ENCODE results near the gene SLC25A29. TPM values are rescaled to one million over a fixed set of nuclear protein-coding genes. Genes with fewer than 3 reads are reported as not detected.

SLC25A29 gene
- total RNA-seq, 1 donor from 2014 or later, result 36.1 TPM

Other genes starting within 250 kb of the SLC25A29 start
- 10.5 and 14.0 TPM in 2 replicates for gene EVL, start 241.0 kb downstream of the SLC25A29 start, total RNA-seq
- 0.04 and 1.1 TPM in 2 replicates for gene DEGS2, start 146.8 kb downstream of the SLC25A29 start, total RNA-seq
- 56.3 and 65.0 TPM in 2 replicates for gene YY1, start 67.3 kb downstream of the SLC25A29 start, total RNA-seq
- gene SLC25A47, start 16.9 kb upstream of the SLC25A29 start, total RNA-seq, result 0.04 TPM in 1 of 2 replicates, not detected in the other
- gene WDR25, start 70.0 kb upstream of the SLC25A29 start, total RNA-seq, result 20.8 and 21.7 TPM in 2 replicates